ENCODE results near the gene PCBP1.
"Not testable (repeated sequence)": the region's sequence is repeated elsewhere in the genome, so short reads cannot be mapped to it uniquely, and the experiment has no call there.

Gene PCBP1

DNA sequence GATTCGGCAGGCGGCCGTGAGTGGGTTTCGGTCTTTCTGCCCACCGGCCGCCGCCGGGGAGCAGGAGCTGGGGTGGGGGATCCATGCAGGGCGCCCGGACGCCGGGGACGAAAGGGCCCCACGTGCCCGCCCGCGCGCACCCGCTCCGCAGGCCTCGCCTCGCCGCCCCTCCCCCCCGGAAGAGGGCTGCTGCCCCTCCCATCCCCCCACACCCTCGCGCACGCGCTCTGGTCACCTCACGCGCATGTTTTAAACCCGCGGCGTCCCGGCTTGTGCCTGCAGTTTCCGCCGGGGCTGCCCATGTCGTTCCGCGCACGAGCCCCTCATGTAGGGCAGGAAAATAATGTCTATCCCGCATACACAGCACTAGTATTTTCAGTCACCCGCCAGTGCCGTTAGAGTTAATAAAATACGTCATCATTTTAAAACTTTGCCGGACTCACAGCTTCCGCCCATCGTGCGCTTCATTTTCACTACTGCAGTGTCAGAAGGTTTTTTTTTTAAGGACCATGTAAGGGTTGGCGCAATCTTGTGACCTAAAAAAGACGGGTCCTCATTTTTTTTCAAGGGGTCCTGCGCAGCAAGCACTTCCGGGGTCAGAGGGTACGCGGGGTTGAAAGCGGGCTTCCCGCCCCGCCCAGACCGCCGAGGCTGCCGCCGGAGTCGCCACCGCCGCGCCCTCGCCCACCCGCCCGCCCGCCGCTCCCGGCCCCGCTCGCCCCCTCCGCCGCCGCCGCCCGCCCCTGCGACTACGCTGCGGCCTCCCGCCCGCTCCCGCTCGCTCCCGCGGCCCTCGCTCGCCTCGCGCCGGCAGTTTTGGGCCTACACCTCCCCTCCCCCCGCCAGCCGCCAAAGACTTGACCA, at the start of gene PCBP1:
Gene PCBP1, plus strand, starts transcription at position 640 of the 864 bp plus-strand sequence. CDS start 267 bp downstream, outside the sequence.
- ATAC-seq (peak; percentile 41), DNase-seq (peak; percentile 99)
- Mint-ChIP-seq H3K27ac (peak within 1 kb of the TSS; percentile 100), H3K27me3 (peaks cover 4% of the 10 kb centered on the region), H3K4me3 (peak within 1 kb of the TSS; percentile 99), H3K4me1 (peaks cover 65% of the 10 kb centered on the region), H3K36me3 (ENCODE audit: low read depth) (peaks cover 57% of the 10 kb centered on the region), H3K9me3 (no peaks in the 10 kb centered on the region)

DNA sequence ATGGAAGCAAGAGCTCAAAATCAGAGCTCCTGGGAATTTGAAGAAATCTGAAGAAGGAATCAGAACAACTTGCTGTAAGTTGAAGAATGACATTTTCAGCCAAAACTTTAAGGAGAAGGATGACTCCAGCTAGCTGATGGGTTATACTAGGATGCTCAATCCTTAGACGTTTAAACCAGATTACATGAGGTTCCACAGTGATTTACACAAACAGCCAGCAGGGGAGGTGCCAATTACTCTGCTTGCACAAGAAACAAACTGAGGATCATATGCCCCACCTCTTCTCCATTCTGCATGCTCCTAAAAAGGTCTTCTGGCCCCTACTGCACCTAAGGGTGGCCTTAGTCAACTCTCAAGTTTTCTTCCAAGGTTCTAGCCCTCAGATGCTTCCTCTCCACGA, 47.9 kb upstream of the PCBP1 start:
- no peak for ATAC-seq
- H3K9me3 Mint-ChIP-seq = no peaks in the 10 kb centered on the region

DNA sequence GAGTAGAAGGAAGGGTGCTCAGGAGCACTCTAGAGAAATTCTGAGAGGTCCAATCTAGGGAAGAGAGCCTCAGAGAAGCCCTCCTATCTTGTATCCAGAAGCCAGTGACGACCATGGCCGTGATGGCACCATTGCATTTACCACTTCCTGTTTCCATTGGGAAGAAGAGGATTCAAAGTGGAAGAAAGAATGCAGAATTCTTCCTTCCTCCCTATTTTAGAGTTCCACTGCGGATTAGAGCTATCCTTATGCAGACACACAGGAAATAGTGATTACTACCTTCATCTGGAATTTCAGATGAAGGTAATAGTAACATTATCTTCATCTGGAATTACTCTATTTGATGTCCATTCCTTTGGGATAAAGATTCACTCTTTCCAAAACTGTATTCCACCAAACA, 45.6 kb upstream of the PCBP1 start:
- Mint-ChIP-seq H3K27ac (no peak overlapping the region), H3K36me3 (ENCODE audit: low read depth) (peaks cover 3% of the 10 kb centered on the region), H3K4me3 (no peak overlapping the region), H3K4me1 (peaks cover 27% of the 10 kb centered on the region), H3K9me3 (no peaks in the 10 kb centered on the region), H3K27me3 (no peaks in the 10 kb centered on the region)
- DNase-seq = no peak
- ATAC-seq = no peak

More for the DNA sequence above, 47.9 kb upstream of the PCBP1 start:
- H3K27ac Mint-ChIP-seq = no peak overlapping the region
- peaks cover 23% of the 10 kb centered on the region for H3K4me1 Mint-ChIP-seq
- H3K36me3 Mint-ChIP-seq (ENCODE audit: low read depth) = peaks cover 1% of the 10 kb centered on the region
- H3K27me3 Mint-ChIP-seq = no peaks in the 10 kb centered on the region
- no peak for DNase-seq
- H3K4me3 Mint-ChIP-seq = no peak overlapping the region

DNA sequence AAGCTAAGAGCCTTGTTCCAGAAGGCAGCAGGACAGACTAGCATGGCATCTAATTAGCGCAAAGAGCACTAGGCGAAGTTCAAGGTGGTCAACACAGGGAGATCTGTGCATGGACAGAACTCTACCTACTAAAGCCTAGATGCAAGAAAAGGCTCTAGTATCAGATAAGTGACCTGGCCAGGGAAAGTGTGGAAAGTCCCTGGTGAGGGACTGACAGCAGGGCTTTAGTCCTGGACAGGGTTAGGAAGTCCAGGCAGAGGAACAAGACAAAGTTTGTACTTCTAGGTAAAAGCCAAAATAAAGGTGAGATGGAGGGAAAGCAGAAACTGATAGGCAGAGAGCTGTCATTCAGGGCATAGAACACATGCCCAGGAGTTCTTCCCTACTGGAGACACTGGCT, 45.0 kb upstream of the PCBP1 start:
- Mint-ChIP-seq H3K27me3 (no peaks in the 10 kb centered on the region), H3K27ac (no peak overlapping the region), H3K9me3 (no peaks in the 10 kb centered on the region), H3K4me3 (no peak overlapping the region), H3K36me3 (ENCODE audit: low read depth) (peaks cover 3% of the 10 kb centered on the region), H3K4me1 (peaks cover 27% of the 10 kb centered on the region)
- DNase-seq = no peak
- ATAC-seq = no peak

DNA sequence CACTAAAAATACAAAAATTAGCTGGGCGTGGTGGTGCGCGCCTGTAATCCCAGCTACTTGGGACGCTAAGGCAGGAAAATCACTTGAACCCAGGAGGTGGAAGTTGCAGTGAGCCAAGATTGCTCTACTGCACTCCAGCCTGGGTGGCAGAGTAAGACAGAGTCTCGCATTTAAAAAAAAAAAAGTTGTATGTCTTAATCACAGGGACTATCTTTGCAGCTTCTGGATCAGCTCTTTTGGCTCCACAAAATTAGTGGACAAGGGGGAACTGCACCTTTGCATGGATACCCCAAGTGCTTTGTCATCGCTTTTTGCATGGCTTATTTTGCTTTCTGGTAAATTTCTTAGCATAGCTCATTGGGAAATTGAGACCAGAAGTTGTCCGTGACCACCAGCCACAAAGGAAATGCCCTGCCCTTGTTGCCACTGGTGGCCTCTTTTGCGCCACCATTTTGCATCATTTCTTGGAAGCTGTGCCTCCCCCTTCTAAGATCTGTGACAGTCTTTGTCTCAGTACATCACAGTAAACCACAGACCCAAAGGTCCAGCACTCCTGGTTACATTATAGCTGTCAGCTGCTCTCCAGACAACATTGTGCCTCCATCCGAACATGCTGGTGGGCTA, 43.9 kb upstream of the PCBP1 start:
- Mint-ChIP-seq H3K36me3 (ENCODE audit: low read depth) (peaks cover 6% of the 10 kb centered on the region), H3K27me3 (no peaks in the 10 kb centered on the region), H3K9me3 (no peaks in the 10 kb centered on the region), H3K4me3 (no peak overlapping the region), H3K4me1 (peaks cover 27% of the 10 kb centered on the region), H3K27ac (peak overlapping the region; percentile 72)
- ATAC-seq = peak; percentile 59
- DNase-seq = peak; percentile 22

DNA sequence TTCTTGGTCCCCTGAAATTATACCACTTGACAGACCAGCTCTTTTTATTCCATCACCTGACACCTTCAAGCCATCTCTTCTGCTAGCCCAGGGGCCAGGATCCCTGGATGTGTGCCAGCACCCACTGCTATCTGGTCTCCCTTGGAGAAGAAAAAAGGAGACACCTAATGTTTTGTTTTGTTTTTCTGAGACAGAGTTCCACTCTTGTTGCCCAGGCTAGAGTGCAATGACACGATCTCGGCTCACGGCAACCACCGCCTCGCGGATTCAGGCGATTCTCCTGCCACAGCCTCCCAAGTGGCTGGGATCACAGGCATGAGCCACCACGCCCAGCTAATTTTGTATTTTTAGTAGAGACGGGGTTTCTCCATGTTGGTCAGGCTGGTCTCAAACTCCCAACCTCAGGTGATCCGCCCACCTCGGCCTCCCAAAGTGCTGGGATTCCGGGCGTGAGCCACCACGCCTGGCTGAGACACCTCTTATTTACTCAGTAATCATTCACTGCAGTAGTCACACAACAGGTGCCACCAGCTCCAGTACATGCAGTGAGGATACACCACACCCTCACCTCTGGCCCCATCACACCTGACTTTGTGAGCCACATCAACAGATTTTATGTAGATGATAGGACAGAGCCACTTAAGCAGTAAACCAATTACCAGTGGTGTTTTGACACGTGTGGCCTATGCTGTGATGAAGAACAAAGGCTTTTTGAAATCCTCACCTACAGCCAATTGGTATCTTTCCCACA, 42.8 kb upstream of the PCBP1 start:
- Mint-ChIP-seq H3K36me3 (ENCODE audit: low read depth) (peaks cover 10% of the 10 kb centered on the region), H3K4me3 (no peak overlapping the region), H3K27ac (peak overlapping the region; percentile 72), H3K9me3 (no peaks in the 10 kb centered on the region), H3K4me1 (peaks cover 27% of the 10 kb centered on the region), H3K27me3 (no peaks in the 10 kb centered on the region)
- DNase-seq (no peak), ATAC-seq (no peak)

DNA sequence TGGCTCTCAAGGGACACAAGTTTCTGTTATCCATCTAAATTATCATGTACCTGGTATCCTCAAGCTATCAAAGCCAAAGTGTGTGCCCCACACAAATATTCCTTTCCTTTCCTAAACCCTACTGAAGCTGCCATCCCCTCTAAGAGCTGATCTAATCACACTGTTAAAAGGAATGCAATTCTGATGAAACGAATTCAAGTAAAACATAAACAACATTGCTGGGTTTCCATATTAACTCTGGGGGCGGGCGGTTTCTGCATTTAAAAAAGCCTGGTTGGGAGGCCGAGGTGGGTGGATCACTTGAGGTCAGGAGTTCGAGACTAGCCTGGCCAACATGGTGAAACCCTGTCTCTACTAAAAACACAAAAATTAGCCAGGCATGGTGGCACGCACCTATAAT, 41.9 kb upstream of the PCBP1 start:
- no peak for DNase-seq
- no peaks in the 10 kb centered on the region for H3K27me3 Mint-ChIP-seq
- H3K27ac Mint-ChIP-seq = no peak overlapping the region
- H3K9me3 Mint-ChIP-seq = no peaks in the 10 kb centered on the region
- peaks cover 12% of the 10 kb centered on the region for H3K36me3 Mint-ChIP-seq (ENCODE audit: low read depth)
- no peak for ATAC-seq
- no peak overlapping the region for H3K4me3 Mint-ChIP-seq
- H3K4me1 Mint-ChIP-seq = peaks cover 27% of the 10 kb centered on the region

DNA sequence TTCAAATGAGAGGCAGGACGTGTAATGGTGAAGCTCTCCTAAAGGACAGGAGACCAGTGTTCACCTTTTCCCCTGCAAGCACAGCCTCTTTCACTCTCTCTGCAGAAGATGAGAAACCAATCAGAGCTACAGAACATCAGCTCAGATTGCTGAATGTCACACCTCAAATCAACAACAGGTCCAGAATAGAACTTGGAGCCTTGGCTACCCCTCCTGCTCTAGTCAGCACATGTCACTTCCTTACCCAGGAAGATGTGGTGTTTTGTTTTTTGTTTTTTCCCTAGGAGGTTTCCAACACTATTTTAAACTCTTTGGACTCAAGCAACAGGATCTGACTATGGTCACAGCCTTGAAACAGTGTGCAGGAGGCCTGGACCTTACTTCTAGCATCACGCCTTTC, 41.3 kb upstream of the PCBP1 start:
- Mint-ChIP-seq H3K27ac (no peak overlapping the region), H3K36me3 (ENCODE audit: low read depth) (peaks cover 12% of the 10 kb centered on the region), H3K9me3 (no peaks in the 10 kb centered on the region), H3K4me1 (peaks cover 27% of the 10 kb centered on the region), H3K4me3 (no peak overlapping the region), H3K27me3 (no peaks in the 10 kb centered on the region)
- no peak for ATAC-seq
- DNase-seq = no peak

DNA sequence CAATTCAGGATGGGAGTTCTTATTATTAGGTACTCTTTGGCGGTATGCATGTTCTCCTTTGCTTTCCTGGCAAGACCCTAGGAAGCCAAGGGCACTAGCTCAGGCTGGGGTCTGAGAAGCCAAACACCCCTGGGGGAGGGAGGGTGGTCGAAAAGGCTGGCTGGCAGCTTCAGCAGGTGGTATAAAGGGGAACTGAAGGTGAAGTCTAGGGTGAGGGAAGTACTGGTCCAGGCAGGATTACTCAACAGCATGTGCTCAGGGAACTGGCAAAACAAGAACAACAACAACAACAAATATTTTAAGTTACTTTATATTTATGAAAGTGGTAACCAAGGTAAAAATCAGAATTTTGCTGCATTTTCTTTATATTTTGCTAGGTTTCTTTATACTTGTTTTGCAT, 40.7 kb upstream of the PCBP1 start:
- ATAC-seq = no peak
- H3K36me3 Mint-ChIP-seq (ENCODE audit: low read depth) = peaks cover 14% of the 10 kb centered on the region
- no peaks in the 10 kb centered on the region for H3K27me3 Mint-ChIP-seq
- no peaks in the 10 kb centered on the region for H3K9me3 Mint-ChIP-seq
- H3K27ac Mint-ChIP-seq = no peak overlapping the region
- peaks cover 27% of the 10 kb centered on the region for H3K4me1 Mint-ChIP-seq
- DNase-seq = no peak
- no peak overlapping the region for H3K4me3 Mint-ChIP-seq

DNA sequence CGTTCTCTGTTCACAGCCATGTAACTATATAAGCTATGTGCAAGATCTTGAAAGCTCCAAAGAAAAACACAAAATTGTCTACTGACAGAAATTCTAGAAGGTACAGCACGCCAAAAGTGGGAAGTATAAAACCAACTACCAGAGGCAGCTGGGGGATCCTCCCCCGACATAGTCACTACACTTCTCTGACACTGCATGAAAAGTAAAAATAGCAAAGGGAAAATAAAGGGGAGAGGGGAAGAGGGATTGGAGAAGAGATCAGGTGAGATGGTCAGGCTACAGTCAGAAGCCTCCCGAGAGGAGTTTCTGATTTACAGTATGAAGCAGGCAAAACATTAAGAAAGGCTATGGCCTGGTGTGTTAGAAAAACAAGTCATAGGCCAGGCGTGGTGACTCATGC, 39.8 kb upstream of the PCBP1 start:
- Mint-ChIP-seq H3K4me3 (no peak overlapping the region), H3K27me3 (no peaks in the 10 kb centered on the region), H3K36me3 (ENCODE audit: low read depth) (peaks cover 14% of the 10 kb centered on the region), H3K27ac (peak overlapping the region; percentile 39), H3K9me3 (no peaks in the 10 kb centered on the region), H3K4me1 (peaks cover 23% of the 10 kb centered on the region)
- DNase-seq = no peak
- no peak for ATAC-seq

DNA sequence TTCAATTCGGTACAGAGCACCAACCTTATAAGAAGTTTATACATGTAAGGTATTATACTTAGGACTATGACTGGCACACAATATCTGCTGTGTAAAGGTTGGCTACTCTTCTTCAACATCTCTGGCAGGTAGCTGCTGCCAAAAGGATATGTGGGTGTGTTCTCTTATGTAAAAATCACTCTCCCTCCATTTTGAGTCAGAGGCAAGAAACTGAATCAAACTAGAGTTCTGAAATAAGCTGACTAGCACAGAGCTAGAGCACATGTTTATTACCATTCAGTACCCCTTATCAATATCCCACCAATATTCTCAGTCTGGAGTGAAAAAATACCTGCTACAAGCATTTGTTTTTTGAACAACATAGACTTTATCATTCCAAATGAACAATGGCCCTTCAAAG, 38.0 kb upstream of the PCBP1 start:
- peaks cover 6% of the 10 kb centered on the region for H3K4me1 Mint-ChIP-seq
- peaks cover 25% of the 10 kb centered on the region for H3K36me3 Mint-ChIP-seq (ENCODE audit: low read depth)
- no peaks in the 10 kb centered on the region for H3K9me3 Mint-ChIP-seq
- no peaks in the 10 kb centered on the region for H3K27me3 Mint-ChIP-seq
- H3K4me3 Mint-ChIP-seq = no peak overlapping the region
- no peak for DNase-seq
- no peak for ATAC-seq
- no peak overlapping the region for H3K27ac Mint-ChIP-seq

DNA sequence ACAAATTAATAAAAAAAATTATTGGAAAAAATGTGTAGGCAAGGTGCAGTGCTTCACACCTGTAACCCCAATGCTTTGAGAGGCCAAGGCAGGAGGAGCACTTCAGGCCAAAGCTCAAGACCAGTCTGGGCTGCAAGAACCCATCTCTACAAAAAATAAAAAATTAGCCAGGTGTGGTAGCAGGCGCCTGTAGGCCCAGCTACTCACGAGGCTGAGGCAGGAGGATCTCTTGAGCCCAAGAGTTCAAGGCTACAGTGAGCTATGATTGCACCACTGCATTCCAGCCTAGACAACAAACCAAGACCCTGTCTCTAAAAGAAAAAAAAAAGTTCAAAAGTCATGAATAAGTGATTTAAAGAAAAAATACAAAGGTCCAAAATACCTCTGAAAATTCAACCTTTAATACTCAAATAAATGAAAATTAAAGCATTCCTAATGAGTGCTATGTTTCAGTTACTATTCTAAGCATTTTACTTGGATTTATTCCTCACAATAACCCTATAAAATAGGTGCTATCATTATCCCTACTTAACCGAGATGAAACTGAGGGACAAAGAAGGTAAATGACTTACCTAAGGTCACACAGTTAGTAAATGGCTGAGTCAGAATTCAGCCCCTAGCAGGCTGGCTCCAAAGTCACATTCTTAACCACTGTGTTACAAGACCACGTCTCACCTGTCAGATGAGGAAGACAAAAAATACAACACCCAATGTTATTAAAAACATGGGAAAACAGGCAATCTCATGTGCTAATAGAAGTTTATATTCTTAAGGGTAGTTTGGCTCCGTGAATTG, 36.4 kb upstream of the PCBP1 start:
- DNase-seq = no peak
- Mint-ChIP-seq H3K27ac (no peak overlapping the region), H3K9me3 (no peaks in the 10 kb centered on the region)

DNA sequence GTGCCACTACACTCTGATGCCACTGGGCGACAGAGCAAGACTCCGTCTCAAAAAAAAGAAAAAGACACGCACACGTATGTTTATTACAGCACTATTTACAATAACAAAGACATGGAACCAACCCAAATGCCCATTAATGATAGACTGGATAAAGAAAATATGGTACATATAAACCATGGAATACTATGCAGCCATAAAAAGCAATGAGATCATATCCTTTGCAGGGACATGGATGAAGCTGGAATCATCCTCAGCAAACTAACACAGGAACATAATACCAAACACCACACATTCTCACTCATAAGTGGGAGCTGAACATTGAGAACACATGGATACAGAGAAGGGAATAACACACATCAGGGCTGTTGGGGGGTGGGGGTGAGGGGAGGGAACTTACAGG, 32.0 kb upstream of the PCBP1 start:
- H3K27me3 Mint-ChIP-seq, H3K27ac Mint-ChIP-seq, H3K4me3 Mint-ChIP-seq, H3K4me1 Mint-ChIP-seq, ATAC-seq, H3K9me3 Mint-ChIP-seq, DNase-seq: not testable (repeated sequence)
- peaks cover 31% of the 10 kb centered on the region for H3K36me3 Mint-ChIP-seq (ENCODE audit: low read depth)

More for the DNA sequence above, 36.4 kb upstream of the PCBP1 start:
- Mint-ChIP-seq H3K4me1 (peaks cover under 1% of the 10 kb centered on the region), H3K36me3 (ENCODE audit: low read depth) (peaks cover 32% of the 10 kb centered on the region), H3K27me3 (no peaks in the 10 kb centered on the region), H3K4me3 (no peak overlapping the region)
- ATAC-seq = no peak

DNA sequence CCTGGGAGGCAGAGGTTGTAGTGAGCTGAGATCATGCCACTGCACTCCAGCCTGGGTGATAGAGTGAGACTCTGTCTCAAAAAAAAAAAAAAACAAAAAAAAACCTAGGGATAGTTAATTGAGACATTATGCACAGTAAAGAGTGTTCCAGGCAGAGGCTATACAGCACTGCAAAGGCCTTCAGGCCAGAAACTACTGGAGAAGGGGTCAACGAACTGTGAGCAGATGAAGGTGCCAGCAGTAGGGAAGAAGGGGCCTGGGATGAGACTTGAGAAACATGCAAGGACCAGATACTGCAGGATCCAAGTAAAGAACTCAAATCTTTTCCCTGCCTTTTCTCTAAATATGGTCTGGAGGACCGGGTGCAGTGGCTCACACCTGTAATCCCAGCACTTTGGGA, 26.0 kb upstream of the PCBP1 start:
- H3K4me1 Mint-ChIP-seq = no peaks in the 10 kb centered on the region
- no peak for DNase-seq
- peaks cover 26% of the 10 kb centered on the region for H3K36me3 Mint-ChIP-seq (ENCODE audit: low read depth)
- no peak overlapping the region for H3K4me3 Mint-ChIP-seq
- H3K9me3 Mint-ChIP-seq = no peaks in the 10 kb centered on the region
- H3K27ac Mint-ChIP-seq = no peak overlapping the region
- no peak for ATAC-seq
- H3K27me3 Mint-ChIP-seq = no peaks in the 10 kb centered on the region
